Astrocyte of the hippocampus (primary cell): ENCODE measurements around the gene CNTN1.

ENCODE experiments used
- DNase-seq: peaks from one replicate; pipeline ENCODE4 v3.0.0; 2011; ENCODE audit warnings: low read depth, low spot score

CNTN1 gene

DNA sequence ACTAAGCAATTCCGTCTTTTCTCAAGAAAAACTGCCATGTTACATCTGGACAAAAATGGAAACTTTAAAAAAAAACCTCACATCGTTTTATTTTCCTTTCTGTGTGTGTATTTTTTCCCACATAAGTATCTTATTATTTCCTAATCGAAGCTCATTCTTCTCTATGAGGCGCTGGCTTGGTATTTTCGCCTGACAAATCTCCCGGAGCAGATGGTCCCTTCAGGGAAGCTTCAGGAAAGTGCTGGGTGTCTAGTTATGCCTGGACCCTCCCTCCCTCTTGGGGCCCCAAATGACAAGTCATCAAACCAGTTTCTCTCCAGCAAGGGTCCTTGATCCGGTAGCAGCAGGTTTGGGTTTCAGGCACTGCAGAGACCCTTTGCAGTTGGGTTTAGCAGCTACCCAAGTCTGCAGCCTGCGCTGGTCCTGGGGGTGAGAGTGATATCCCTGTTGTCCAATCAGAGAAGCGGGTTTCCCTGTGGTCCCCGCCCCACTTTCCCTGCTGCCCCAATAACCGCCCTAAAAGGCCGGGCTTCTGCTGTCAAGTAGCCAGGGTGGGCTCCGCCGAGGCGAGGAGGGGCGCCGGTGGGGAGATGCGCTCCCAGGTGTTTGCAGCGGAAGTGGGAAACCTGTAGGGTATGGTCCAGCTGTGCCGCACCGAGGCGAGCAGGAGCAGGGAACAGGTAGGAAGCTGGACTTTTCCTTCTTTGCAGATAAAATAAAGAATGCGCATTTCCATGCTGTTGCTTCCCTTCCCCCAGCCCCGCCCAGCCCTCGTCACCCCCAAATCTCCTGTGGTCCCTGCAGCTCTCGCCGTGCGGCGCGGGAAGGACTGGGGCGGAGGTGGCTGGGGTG, at the start of gene CNTN1:
TSS of gene CNTN1 (plus strand) at position 527 of the 852 bp plus-strand sequence.
- peak; percentile 53 for DNase-seq

DNA sequence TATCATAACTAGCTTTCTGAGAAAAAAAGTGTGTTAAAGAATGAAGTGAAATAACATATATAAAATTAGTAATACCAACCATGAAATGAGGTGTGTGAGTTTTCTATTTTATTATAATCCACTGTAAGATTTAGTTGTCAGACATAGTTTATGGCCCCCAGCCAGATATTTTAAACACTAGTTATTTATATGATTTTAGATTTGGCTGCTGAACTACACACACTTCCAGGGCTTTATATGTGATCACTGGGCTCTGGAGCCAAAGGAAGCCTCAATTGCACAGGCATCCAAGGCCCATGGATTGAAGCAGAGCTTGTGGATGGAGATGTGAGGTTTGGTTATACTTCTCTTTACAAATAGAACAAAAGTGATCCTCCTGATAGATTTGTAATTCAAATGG, 48.7 kb upstream of the CNTN1 start:
- no peak for DNase-seq

DNA sequence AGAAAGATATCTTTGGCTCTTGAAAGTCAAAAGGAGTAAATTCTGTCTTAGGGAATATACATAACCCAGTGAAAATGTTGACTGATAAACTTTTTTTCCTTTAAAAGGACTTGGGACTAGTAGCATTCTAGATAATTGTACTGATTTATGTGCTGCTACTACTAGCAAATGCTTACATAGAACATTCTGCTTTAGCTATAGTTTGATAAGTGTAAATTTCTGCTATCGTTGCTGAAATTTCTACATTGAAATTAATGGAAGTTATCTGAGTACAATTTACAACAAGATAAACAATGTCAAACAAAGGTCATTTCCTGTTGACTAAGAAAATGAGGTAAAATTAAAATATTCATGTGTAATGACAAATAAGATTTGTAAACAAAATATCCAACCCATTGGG, 48.3 kb upstream of the CNTN1 start:
- DNase-seq: no peak

DNA sequence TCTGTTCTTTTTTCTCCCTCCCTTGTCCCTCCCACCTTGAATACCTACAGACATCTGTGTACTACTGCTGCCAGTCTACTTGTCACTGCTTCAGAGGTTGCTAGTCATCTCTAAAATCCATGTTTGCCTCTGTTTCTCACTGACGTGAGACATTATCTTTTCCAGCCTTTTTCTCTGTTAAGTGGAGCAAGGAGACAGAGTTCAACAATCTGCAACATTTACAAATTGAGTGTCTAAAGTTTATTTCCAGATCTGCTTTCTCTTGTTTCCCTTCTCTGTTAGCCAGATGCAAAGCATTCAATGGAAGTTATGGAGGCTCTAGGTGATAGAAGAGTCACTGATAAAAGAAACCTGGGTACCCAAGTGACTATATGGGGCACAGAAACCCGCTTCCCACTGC, 47.5 kb upstream of the CNTN1 start:
- no peak for DNase-seq

DNA sequence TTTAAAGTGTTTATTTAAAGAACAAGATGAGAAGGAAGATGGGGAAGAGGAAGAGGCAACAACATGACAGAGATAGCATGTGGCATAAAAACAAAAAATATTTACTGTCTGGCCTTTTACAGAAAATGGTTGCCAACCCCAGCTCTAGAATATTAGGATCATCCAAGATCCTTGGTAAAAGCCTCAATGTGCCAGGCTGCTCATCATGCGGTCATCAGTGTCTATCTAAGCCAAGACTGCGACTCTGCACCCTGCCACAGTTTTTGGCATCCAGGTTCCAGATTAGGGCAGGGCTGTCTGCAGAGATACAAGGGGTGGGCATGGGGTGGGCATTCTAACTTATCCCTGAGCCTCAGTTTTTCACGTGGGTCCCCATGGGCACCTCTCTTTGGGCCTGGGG, 46.9 kb upstream of the CNTN1 start:
- no peak for DNase-seq

DNA sequence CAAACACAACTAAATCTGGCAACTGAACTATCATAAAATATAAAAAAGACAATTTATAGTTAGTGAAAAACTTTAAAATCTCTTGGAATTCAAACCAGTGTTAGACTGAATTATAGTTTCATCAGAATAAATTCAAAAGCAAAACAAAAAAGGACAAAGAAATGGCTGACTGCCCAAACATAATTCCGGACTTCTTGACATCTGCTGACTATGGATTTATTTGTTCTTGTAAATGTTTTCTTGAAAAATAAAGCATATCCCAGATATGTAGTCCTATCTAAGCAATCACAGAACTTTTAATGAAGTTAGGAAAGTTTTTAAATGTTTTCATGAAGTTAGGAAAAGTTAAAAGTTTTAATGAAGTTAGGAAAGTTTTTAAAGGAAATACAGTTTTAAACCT, 45.8 kb upstream of the CNTN1 start:
- DNase-seq: no peak

DNA sequence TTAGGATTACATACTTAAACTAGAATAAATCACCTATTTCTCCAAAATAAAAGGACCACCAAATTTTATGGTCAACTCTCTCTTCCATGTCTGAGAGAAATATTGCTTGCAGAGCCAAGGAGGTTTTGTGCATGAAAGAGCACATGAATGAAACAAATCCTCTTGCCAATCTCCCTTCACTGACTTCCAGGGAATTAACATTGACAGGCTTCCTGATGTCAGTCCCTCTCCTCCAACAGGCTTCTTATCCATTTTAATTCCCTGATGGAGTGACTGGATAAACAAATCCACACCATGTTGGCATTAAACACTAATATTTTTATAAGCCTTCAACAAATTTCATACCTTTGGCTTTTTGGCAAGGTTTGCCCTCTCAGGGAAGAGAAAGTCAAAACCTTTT, 45.3 kb upstream of the CNTN1 start:
- no peak for DNase-seq

DNA sequence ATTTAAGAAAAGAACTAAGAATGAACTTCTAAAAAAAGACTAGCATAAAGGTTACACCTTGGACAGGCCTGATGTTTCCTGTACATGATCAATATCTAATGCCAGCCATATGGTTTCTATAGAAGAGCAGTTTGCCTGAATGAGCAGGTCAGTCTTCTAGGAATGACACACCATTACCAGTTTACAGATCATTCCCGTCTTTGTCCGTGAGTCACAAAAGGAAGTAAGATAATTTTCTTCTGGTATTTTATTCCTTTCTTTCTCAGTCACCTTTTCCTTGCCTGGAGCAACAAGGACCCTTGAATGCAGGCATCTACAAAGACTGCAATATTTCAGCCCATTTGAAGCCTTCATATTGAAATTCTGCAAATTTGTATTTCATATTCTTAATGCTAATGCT, 44.6 kb upstream of the CNTN1 start:
- DNase-seq: no peak

DNA sequence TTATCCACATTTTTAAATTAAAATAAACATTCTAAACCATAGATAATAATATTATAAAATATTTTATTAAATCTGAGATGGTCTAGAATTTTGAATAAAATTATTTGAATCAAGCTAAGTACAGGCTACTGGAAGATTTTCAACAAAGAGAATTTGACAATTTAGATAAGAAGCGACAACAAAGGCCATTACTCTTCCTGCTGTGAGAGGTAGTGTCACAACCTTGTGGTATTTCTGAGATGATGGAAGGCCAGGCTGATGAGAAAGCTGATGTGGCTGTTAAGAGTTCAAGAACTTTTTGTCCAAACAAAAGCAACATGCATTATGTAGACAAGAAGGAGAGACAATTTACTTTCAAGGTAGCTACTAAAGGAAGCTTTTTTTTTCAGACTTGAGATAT, 43.7 kb upstream of the CNTN1 start:
- no peak for DNase-seq

DNA sequence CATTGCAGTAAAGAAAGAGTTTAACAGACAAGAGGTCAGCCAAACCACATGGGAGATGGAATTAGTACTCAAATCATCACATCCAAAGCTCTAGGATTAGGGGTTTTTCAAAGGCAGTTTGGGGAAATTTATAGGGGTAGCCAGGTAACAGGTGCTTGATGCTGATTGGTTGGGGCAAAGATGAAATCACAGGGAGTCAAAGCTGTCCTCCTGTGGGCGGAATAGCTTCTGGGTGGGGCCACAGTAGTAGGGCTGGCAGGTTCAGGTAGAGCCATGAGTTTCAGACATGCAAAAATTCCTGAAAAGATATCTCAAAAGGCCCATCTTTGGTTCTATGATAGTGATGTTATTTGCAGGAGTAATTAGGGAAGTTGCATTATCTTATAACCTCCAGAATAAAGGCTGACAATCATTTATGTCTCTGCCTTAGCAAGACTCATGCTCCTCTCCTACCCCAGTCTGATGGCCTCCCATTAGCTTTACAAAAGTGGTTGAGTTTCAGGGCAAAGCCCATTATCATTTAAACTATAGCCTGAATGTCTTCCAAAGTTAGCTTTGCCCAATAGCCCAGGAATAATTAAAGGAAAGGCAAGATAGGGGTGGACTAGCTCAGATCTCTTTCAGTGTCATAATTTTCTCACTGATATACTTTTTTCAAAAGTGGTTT, 42.1 kb upstream of the CNTN1 start:
- DNase-seq: no peak

DNA sequence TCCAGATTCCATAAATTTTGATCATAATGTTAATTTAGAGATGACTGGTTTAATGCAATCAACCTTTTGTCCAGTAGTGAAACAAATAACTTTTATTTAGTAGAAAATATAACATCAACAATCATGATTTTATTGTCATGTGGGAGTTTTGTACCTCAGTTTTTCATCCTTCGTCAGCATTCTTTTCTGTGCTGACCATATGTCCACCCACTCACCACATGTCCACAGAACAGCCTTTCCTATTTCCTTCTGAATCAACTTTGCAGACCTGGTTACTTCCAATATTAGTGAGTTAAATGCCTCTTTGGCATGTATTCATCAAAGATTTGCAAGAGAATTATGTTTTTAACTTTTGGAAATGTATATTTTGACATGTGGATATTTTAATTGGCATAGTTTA, 36.8 kb upstream of the CNTN1 start:
- no peak for DNase-seq

DNA sequence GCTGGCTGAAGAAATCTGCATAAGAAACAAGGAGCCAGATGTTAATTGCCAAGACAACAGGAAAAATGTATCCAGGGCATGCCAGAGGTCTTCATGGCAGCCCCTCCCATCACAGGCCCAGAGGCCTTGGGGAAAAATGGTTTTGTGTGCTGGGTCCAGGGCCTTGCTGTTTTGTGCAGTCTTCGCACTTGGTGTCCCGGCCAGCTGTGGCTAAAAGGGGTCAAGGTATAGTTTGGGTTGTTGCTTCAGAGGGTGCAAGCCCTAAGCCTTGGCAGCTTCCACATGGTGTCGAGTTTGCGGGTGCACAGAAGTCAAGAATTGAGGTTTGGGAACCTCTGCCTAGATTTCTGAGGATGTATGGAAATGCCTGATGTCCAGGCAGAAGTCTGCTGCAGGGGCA, 29.9 kb upstream of the CNTN1 start:
- DNase-seq: no peak

DNA sequence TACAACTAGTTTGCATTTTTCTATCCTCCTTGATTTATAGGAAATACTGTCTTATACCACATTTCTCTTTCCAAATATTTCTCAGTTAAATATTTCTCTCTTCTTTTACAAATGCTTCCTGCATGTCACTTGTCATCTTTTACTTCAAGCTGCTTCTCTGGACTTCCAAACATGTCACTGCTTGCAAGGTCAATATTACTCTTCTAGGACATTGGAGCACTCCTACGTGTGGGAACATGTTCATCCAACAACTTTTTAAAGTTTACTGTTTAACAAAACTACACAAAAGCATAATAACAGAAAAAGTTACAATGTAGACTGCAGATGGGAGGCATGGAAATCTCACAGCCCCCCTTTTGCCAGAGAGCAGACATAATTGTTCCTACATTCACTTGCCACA, 28.5 kb upstream of the CNTN1 start:
- DNase-seq: no peak

DNA sequence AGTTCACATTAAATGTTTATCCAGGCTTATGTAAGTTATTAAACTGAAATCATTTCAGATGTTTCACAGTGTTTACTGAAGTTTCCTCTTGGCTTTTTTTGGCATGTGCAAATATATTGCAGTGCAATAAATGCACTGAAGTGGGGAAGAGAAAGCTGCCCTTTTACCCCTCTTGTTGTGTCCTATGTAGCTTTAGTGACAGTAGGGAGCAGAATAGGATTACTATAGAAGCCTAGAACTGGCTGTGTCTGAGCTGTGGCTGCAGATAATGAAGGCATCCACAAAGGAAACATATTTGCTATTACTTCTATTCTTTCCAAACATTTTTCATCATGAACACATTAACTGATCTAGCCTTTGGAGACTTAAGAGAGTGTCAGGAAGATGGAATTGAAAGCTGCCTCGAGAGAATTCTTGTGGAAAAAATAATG, 24.1 kb upstream of the CNTN1 start:
- no peak for DNase-seq

DNA sequence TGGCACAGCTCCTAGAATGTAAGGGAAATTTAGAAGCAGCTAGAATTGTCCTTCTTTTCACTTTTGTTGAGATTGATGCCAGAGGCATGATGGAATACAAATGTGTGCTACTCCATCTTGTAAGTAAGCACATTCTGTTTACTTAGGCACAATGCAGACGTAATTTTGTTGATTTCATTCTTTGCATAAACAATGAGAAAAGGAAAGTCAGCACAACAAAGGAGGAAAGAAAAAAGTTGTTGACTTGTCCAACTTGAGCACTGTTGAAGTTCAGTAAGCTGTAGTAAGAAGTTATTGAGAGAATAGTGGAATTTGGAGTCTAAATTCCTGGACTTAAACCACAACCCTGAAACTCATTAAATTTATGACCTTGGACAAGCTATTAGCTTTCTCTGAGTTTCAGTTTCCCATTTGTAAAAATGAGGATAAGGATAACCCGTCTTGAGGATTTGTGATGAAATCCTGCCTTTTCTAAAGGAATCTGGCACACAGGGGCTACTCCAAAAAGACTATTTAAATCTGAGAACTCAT, 19.4 kb upstream of the CNTN1 start:
- no peak for DNase-seq

DNA sequence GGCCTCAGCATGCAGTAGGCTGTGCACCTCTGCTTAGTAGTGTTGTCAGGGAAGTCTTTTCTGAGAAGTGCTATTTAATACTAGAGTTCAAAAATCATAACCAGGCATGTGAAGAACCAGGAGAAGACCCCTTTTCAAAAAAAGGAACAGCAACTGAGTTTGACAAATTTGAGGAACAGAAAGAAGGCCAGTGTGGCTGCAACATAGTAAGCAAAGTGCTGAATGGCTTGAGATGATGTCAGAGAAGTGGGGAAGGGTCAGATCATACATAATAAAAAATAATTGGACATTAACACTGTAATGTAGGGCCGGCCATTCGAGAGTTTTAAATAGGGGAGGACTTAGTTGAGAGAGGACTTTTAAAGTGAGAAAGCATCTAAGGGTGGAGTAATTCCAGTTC, 11.1 kb upstream of the CNTN1 start:
- DNase-seq: no peak

DNA sequence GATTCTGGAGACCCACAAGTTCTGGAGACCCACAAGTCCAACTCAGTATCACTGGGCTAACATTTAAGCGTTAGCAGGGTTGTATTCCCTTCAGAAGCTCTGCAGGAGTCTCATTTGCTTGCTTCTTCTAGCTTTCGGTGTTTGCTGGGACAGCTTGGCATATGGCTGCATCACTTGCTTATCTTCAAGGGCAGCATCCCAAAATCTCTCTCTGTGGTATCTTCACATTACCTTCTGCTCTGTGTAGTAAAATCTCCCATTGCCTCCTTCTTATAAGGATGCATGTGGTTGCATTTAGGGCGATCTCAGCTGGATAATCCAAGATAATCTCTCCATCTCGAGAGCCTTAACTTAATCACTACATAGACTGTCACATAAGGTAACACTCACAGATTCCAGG, 7.3 kb upstream of the CNTN1 start:
- no peak for DNase-seq

DNA sequence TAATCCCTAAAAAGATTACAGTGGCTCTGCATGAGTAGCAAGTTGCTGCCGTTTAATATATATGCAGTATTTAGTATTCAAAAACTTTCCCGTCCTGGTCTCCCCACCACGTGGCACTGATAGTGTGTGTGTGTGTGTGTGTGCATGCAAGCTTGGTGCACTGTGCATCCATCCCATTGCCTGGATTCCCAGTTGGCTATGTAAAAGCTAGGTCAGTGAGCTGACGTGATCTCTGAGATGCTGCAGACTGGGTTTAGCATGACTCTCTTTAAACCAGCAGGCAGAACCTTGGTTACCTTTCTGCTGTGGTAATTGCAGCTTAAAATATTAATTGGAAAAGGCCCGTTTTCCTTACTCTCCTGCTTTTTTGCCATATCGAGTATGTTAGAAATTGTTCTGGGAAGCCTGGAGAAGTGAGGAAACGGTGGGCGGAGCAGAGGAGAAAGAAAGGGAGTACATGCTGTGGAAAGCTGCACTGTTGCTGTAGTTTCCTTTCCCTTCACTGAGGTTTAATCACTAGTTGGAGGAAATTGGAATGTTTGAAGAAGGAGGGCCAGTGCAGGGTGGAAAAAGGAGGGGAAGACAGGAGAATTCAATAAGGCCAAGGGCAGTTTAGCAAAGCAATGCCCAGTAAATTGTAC, 4.0 kb upstream of the CNTN1 start:
- DNase-seq: no peak

DNA sequence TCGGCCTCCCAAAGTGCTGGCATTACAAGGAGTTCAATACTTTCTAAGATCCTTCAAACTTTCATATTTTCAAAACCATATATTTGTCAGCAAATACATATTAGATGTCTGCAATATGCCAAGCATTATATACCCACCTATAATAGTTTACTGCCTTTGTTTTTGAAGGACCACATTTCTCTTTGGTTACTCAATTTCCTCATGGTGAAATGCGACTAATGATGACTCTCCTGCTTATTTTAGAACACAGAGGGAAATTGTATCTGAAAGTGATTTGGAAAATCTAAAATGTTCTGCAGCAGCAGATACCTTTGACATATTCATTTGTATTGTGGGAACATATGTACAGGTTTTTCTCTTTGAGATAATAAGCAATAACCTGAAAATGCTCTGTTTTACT, 2.7 kb upstream of the CNTN1 start:
- no peak for DNase-seq

DNA sequence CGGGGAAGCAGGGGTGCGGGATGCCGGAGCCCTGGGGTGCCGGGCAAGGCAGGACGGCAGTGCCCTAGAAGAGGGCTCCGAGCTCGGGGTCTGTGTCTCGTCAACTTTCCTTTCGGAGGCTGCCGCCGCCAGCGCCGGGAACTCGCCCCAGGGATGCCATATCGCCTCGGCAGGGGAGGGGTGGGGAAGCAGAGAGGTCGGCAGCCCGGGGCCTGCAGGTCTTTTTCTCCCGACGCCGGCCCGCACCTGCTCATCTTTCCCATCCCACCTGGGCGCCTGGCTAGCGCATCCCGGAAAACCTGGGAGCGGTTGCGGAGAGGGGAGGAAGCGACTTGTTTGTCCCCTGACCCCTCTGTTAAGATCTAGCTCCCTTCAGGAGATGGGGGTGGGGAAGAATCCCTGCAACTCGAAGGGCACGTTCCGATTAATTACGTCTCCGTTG, 547 bp downstream of the CNTN1 start:
- DNase-seq: peak; percentile 2

DNA sequence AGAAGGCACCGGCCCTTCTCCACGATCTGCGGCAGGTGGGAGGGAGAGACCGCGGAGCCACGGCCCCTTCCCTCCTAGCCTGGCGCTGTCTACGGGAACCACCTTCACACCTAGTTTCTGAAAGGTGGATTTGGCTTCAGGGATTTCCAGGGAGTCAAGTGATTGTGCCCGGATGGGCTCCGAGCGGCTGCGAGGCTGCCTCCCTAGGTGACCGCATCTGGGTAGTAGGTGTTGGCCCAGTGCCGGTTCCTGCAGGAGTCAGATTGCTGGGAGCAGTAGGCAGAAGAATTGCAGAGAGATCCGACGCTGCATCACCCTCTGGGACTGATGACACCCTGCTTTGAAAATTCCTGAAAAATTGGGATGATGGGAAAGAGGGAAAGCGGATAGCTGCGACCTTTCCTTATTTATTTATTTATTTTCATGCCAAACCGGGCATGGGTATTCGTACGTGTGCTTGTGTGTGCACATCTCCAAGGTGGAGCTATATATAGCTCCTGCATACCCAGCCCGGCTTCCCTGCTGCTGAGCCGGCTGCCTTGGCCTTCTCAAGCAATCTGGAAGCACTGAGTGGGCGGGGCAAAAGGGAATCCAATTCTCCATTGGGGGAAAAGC, 1.1 kb downstream of the CNTN1 start:
- peak; percentile 11 for DNase-seq
